D721Med (cell line): ENCODE data around the gene NUAK2.
"Not testable (repeated sequence)": the region's sequence is repeated elsewhere in the genome, so short reads cannot be mapped to it uniquely, and the experiment has no call there.

Source experiments
- DNase-seq: peaks from one replicate; pipeline ENCODE4 v3.0.0; 2011; ENCODE audit warnings: low spot score; ENCODE audit not compliant: insufficient read length
- FAIRE-seq: peaks from 2 replicates; lab custom pipeline; 2011; peaks lifted over from hg19 to GRCh38; lab: Jason Lieb, UNC
- TF ChIP-seq, protein P1 (sequence below): IDR thresholded peaks from 2 replicates; pipeline ENCODE4 v1.5.1; 2012; ENCODE audit warnings: mild to moderate bottlenecking, control low read depth; ENCODE audit not compliant: insufficient read depth; ENCODE audit errors: missing control alignments

Gene NUAK2

DNA sequence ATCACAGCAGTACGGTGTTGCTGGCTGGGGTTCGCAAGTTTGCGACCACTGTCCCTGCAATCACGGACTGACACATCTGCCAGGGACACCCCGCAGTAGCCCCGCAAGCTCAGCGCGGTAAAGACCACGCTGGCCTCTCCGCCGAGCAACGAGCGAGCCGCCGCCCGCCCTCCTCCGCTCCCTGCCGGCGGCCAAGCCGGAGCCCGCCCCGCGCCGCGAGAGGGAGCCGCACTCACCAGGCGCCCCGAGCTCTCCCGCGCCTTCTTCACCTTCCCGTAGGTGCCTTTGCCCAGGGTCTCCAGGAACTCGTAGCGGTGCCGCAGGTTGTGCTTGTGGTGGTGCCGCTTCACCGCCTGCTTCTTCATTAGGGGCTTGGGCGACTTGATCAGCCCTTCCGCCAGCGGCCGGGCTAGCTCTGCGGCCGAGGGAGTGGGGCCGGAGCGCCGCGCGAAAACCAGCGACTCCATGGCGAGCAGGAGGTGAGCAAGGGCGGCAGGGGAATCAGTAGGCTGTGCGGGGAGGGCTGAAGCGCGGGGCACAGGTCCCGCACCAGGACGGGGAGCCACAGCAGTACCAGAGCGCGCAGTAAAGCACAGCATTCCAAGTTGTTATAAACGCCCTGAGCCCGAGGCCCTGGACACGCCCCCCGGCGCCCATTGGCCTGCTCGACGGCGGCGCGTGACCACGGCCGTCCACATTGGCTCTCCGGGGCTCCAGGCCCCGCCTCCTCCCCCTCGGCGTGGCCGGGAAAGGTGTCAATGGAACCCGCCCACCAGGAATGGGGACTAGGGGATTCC lies at the start of gene NUAK2:
Gene NUAK2, minus strand, starts transcription at position 584 of the 797 bp plus-strand sequence. Its CDS starts 117 bp downstream, at position 467.
- TF ChIP-seq, protein P1, sequence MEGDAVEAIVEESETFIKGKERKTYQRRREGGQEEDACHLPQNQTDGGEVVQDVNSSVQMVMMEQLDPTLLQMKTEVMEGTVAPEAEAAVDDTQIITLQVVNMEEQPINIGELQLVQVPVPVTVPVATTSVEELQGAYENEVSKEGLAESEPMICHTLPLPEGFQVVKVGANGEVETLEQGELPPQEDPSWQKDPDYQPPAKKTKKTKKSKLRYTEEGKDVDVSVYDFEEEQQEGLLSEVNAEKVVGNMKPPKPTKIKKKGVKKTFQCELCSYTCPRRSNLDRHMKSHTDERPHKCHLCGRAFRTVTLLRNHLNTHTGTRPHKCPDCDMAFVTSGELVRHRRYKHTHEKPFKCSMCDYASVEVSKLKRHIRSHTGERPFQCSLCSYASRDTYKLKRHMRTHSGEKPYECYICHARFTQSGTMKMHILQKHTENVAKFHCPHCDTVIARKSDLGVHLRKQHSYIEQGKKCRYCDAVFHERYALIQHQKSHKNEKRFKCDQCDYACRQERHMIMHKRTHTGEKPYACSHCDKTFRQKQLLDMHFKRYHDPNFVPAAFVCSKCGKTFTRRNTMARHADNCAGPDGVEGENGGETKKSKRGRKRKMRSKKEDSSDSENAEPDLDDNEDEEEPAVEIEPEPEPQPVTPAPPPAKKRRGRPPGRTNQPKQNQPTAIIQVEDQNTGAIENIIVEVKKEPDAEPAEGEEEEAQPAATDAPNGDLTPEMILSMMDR = no peak
- peak; percentile 96 for DNase-seq
- FAIRE-seq = no peak

DNA sequence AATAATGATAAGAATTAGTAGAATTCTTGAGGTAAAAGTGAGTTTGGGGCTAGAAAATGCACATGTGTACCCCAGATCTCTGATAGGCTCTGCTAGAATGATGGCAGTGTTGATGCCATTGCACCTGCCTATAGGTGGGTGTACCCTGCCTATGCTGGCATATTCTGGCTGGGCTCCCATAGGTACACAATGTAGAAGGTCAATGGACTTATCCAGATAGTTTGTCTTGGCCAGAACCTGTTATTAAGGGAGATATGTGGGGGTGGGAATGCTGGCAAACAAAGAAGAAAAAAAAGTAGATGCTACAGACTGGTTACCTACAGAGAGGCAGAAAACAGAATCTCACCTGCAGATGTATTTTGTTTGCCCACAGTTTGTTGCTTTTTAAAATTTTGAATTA lies 49.2 kb upstream of the NUAK2 start:
- no peak for FAIRE-seq
- TF ChIP-seq, protein P1 = no peak
- DNase-seq = no peak

- DNase-seq (no peak), FAIRE-seq (no peak)
- TF ChIP-seq, protein P1 = no peak
Measured at GRCh38 chr1:205369701-205370123, 48.2 kb upstream of the NUAK2 start.

DNA sequence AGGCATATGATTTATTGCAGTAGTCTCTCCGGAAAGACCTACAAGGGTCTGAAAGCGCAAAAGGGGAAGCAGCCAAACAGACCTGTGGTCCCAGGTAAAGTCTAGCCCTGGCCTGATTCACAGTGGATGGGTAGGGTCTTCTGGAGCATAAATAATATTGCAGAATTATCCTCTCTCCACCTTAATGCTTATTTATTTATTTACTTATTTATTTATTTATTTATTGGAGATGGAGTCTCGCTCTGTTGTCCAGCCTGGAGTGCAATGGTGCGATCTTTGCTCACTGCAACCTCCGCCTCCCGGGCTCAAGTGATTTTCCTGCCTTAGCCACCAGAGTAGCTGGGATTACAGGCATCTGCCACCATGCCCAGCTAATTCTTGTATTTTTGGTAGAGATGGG lies 46.9 kb upstream of the NUAK2 start:
- FAIRE-seq (no peak), DNase-seq (no peak)
- TF ChIP-seq, protein P1 = no peak

DNA sequence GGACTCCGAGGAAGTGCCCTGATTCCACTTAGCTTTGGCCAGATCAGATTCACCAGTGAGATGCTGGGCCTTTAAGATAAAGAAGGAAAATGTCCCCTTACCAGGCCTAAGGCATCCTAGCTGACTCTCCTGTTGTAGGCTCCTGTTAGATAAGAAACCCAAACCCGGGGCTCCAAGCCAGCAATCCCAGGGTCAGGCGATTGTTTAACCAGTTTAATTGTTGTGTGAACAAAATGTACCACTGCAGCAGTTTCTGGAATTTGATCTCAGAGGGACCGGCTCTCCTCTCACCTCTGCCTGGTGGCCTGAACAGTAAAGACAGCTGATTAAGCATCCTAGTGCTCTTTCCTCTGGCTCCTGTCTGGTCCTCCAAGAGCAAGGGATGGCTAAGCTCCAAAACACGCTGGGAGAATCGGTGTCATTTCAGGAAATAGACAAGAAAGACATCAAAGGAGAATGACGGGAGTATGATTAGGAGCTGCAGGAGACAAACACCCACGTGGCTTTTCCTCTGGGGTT lies 44.5 kb upstream of the NUAK2 start:
- FAIRE-seq (no peak), DNase-seq (no peak)
- TF ChIP-seq, protein P1 = no peak

DNA sequence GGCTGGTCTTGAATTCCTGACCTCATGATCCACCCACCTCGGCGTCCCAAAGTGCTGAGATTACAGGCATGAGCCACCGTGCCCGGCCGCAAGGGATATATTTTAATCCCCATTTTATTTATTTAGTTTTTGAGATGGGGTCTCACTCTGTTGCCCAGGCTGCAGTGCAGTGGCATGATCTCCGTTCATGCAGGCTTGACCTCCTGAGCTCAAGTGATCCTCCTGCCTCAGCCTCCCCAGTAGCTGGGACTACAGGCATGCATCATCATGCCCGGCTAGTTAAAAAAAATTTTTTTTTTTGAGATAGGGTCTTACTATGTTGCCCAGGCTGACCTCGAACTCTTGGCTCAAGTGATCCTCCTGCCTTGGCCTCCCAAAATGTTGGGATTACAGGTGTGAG lies 43.5 kb upstream of the NUAK2 start:
- DNase-seq, FAIRE-seq: not testable (repeated sequence)

GRCh38 chr1:205360891-205361290 lies 39.3 kb upstream of the NUAK2 start:
- TF ChIP-seq, protein P1 = no peak
- FAIRE-seq = peak; percentile 78
- no peak for DNase-seq
